Epithelial cell of esophagus (primary cell): Measurements from ENCODE around the gene UCP2.

Experiments
- DNase-seq: peaks from one replicate; pipeline ENCODE4 v3.0.0; 2010; ENCODE audit warnings: low read depth
- H3K4me3 ChIP-seq: 2 replicates; pipeline ENCODE4 v1.5.1; 2011; ENCODE audit warnings: mild to moderate bottlenecking, low read length, control low read depth
- CTCF ChIP-seq: IDR thresholded peaks from 2 replicates; pipeline ENCODE4 v1.5.1; 2011; ENCODE audit warnings: low read depth, mild to moderate bottlenecking, low read length, control low read depth, inconsistent platforms; ENCODE audit not compliant: insufficient read depth; ENCODE audit errors: missing control alignments

Gene UCP2

GRCh38 chr11:73974604-73975478 lies 7.8 kb downstream of the UCP2 start:
- TF ChIP-seq CTCF = no peak
- H3K4me3 ChIP-seq = no peak overlapping the region
- no peak for DNase-seq

GRCh38 chr11:73972620-73973449 lies 9.8 kb downstream of the UCP2 start:
- no peak for TF ChIP-seq CTCF
- H3K4me3 ChIP-seq = no peak overlapping the region
- peak; percentile 13 for DNase-seq

- TF ChIP-seq CTCF = no peak
- no peak for DNase-seq
- H3K4me3 ChIP-seq = no peak overlapping the region
Observed at GRCh38 chr11:73972187-73972586, 10.5 kb downstream of the UCP2 start.

- no peak for TF ChIP-seq CTCF
- DNase-seq = no peak
- H3K4me3 ChIP-seq = no peak overlapping the region
Observed at GRCh38 chr11:73971175-73971719, 11.4 kb downstream of the UCP2 start.

GRCh38 chr11:73969991-73970800 lies 12.4 kb downstream of the UCP2 start:
- TF ChIP-seq CTCF = no peak
- no peak overlapping the region for H3K4me3 ChIP-seq
- no peak for DNase-seq

- TF ChIP-seq CTCF = no peak
- H3K4me3 ChIP-seq = no peak overlapping the region
- DNase-seq = no peak
Observed at GRCh38 chr11:73969091-73969490, 13.6 kb downstream of the UCP2 start.
